ENCODE results near the gene OR10AG1.

Gene OR10AG1

GRCh38 chr11:55969845-55970244, at the start of gene OR10AG1:
Gene OR10AG1, minus strand, starts transcription at chr11:55969945. Its CDS starts 38 bp downstream, at chr11:55969907.
- DNase-seq (ENCODE audit: low spot score) = no peak

- no peak for DNase-seq (ENCODE audit: low spot score)
Observed at GRCh38 chr11:56013805-56014204, 44.1 kb upstream of the OR10AG1 start.

- no peak for DNase-seq (ENCODE audit: low spot score)
Observed at GRCh38 chr11:56010716-56011115, 41.0 kb upstream of the OR10AG1 start.

- DNase-seq (ENCODE audit: low spot score) = no peak
Observed at GRCh38 chr11:55994525-55994924, 24.8 kb upstream of the OR10AG1 start, which contains the start of gene OR5F1. Gene OR5F1, minus strand, starts transcription at chr11:55994625. Its CDS starts 0 bp downstream, at chr11:55994625.

- DNase-seq (ENCODE audit: low spot score) = no peak
Observed at GRCh38 chr11:55970935-55971334, 1.2 kb upstream of the OR10AG1 start.

- no peak for DNase-seq (ENCODE audit: low spot score)
Observed at GRCh38 chr11:55967914-55968313, 1.8 kb downstream of the OR10AG1 start.

- no peak for DNase-seq (ENCODE audit: low spot score)
Observed at GRCh38 chr11:55966391-55966790, 3.4 kb downstream of the OR10AG1 start.

- DNase-seq (ENCODE audit: low spot score) = no peak
Observed at GRCh38 chr11:55956521-55956920, 13.2 kb downstream of the OR10AG1 start.

GRCh38 chr11:55949330-55949729, 20.4 kb downstream of the OR10AG1 start:
- no peak for DNase-seq (ENCODE audit: low spot score)

GRCh38 chr11:55942785-55943392, 26.9 kb downstream of the OR10AG1 start:
- peak; percentile 23 for DNase-seq (ENCODE audit: low spot score)

GRCh38 chr11:55936300-55936699, 33.4 kb downstream of the OR10AG1 start, which contains the start of gene OR5I1:
Gene OR5I1, minus strand, starts transcription at chr11:55936400. Its CDS starts 0 bp downstream, at chr11:55936400.
- DNase-seq (ENCODE audit: low spot score) = no peak

- DNase-seq (ENCODE audit: low spot score) = no peak
Observed at GRCh38 chr11:55920537-55920936, 49.2 kb downstream of the OR10AG1 start.

All from iPS-NIHi11 (cell line).